ENCODE results near the gene ATP1A4.

ATP1A4 gene

GRCh38 chr1:160207118-160207650 is 55.8 kb downstream of the ATP1A4 start:
- DNase-seq, result no peak

- DNase-seq, result no peak
These were observed 56.6 kb downstream of the ATP1A4 start for GRCh38 chr1:160207771-160208556.

DNA sequence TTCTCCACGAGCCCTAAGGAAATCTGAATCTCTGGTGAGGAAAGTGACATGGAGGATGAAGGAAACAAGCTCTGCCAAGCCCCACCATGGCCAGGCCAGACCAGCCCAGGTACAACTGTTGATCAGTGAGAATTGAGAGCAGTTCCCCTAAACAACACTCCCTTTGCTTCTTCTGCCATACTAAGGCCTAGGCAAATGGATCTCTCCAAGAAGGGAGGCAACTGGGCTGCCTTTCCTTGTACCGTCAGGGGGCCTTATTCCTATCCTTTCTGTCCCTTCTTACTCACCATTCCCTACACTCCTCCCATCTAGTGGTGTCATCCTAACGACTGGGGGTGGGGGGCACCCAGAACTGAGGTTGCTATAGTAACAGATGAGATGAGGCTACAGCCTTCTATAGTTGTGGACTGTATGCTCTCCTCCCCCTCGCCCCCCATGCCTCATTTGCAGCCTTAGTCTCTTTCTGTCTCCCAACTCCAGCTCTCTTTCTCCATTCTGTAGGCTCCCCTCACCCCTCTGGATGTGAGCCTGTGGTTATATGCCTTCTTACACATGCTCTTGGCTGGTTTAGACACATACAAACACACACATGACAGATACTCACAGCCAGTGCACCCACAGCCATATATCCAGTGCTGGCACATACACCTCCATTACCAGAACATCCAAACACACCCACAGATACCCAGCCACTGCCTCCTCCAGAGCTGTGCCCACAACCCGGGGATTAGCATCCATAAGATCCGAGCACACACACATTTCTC is 57.3 kb downstream of the ATP1A4 start:
- no peak for DNase-seq

GRCh38 chr1:160209321-160210046 is 58.1 kb downstream of the ATP1A4 start:
- no peak for DNase-seq

GRCh38 chr1:160210561-160210960 is 59.2 kb downstream of the ATP1A4 start:
- no peak for DNase-seq

- no peak for DNase-seq
These were observed 59.8 kb downstream of the ATP1A4 start for GRCh38 chr1:160211046-160211790.

DNA sequence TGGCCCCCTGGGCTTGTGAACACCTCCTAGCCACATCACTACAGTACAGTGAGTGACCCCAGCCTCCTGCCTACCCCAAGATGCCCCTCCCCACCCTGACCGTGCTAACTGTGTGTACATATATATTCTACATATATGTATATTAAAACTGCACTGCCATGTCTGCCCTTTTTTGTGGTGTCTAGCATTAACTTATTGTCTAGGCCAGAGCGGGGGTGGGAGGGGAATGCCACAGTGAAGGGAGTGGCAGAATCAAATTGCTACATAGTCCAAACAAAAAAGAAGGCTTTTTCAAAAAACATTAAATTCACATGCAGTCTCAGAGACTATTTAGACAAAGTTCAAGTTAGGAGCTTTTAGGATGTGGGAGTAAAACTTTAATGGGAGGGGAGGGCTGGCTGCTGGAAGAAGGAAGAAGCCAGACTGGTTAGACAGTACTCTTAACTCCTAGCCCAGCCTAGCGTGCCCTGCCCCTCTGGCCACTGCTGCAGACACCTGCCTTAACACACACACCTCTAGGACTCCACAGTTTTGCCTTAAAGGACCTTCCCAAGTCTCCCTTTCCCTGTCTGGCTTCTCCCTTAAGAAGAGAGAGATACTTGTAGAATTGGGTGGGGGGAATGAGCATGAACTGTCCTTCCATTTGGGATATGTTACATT is 63.2 kb downstream of the ATP1A4 start:
- no peak for DNase-seq

GRCh38 chr1:160216301-160216700 is 64.9 kb downstream of the ATP1A4 start:
- DNase-seq, result no peak

DNA sequence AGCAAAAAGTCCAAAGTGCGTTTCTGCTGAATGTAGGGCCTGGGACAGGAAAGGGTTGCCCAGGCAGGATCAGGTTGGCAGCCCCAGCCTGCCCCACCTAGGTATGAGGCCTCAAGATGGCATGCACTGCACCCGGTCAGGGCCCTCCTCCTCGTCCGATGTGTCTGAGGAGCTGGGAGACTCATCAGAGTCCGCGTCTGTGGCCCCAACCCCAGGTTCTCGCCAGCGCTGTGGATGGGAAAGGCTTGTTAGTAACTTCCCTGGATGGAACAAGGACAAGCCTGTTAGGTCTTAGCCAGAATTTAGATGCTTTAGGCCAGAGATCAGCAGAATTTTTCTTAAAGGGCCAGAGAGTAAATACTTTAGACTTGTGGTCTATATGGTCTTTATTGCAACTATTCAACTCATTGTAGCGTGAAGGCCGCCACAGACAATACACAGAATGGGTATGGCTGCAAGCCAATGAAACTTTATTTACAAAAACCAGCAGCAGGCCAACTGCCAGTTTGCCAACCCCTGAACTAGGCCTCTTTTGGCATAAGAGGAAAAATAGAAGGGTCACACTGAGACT is 66.2 kb downstream of the ATP1A4 start:
- no peak for DNase-seq

- no peak for DNase-seq
These were observed 67.9 kb downstream of the ATP1A4 start for GRCh38 chr1:160219062-160219929.

GRCh38 chr1:160220301-160220700 is 68.9 kb downstream of the ATP1A4 start:
- no peak for DNase-seq

DNA sequence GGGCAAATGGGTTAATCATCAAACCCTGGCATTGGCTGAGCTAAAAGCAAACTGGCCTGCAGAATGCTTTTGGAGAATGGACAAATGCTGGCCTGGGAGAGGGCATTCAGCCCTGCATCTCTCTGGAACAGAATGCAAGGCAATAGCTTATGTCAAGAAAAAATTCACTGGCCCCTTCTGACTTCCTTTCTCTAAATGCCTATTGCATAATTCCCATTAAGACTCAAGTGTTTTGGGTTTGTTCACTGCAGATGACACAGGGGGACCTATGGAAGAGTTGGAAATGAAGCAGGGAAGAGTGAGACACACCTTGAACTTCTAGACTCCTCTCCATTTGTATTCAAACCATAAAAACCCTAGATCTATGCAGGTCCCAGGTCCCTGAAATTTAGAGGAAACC is 69.7 kb downstream of the ATP1A4 start:
- no peak for DNase-seq

- DNase-seq, result no peak
These were observed 71.1 kb downstream of the ATP1A4 start for GRCh38 chr1:160222546-160222945.

GRCh38 chr1:160224606-160225005 is 73.2 kb downstream of the ATP1A4 start:
- no peak for DNase-seq

- DNase-seq, result no peak
These were observed 73.9 kb downstream of the ATP1A4 start for GRCh38 chr1:160225345-160225744.

DNA sequence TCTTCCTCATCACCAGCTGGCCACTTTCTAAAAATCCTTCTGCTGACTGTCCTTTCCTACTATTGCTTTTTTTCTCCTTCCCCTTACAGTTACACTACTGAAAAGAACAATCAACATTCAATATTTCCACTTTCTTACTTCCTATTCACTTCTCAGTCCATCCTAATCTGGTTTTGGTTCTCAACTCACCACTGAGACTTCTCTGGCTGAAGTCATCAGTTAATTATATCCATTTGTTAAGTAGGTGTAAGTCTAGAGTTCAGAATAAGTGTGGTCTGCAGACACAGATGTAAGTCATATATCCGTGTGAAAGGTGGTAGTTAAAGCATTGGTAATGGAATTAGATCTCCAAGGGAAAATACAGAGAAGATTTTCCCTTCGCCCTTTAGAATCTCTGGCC is 75.2 kb downstream of the ATP1A4 start:
- DNase-seq, result no peak

DNA sequence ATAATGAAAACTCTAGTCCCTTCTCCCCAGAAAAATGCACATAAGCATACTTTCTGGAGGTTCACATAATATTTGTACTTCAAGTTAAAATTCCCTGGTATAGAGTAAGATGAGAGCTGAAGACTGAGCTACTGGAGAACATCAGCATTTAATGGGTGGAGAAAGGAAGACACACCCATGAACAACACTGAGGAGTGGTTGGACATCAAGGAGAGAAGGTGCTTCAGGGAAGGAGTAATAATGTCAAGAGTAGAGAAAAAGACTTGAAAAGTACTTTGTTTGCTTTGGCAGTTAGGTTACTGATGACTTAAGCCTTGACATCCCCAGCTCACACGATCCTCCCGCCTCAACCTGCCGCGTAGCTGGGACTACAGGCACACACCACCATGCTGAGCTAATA is 75.6 kb downstream of the ATP1A4 start:
- no peak for DNase-seq

DNA sequence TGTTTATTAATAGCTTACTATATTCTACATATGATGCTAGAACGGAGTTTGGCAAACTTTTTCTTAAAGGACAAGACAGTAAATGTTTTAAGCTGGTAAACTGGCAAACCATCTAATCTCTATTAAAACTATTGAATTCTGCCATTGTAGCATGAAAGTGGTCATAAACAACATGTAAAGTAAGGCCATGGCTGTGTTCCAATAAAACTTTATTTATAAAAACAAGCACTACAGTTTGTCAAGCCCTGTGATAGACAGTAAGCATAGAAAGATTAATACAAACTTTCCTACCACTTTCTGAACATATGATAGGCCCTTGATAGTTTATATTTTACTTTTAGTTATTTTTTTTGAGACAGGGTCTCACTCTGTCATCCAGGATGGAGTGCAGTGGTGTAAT is 76.2 kb downstream of the ATP1A4 start:
- DNase-seq, result no peak

GRCh38 chr1:160228431-160228830 is 77.0 kb downstream of the ATP1A4 start:
- no peak for DNase-seq

DNA sequence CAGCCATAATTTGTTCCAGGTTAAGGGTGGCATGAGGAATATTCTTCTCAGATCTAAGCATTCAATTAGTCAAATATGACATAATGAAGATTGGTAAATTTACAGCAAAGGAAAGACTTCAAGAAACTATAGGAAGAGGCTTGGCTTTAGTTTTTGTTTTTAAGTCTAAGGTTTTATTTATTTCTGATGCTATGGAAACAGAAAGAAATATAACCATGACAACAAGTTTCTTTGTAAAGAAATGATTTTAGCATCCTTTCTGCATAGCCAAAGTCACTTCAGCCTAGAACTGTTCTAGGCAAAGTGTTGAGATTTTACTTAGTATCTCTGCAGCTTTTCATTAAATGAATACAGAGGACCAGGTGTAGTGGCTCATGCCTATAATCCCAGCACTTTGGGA is 81.5 kb downstream of the ATP1A4 start:
- no peak for DNase-seq
